Ishikawa (cell line): Measurements from ENCODE around the gene CNOT11.

ENCODE experiments used
- CEBPB ChIP-seq: IDR thresholded peaks from 2 replicates; pipeline ENCODE4 v1.6.1; 2012
- CREB1 ChIP-seq: IDR thresholded peaks from 2 replicates; pipeline ENCODE4 v1.6.1; 2012; ENCODE audit warnings: low read depth
- EGR1 ChIP-seq: IDR thresholded peaks from 2 replicates; pipeline ENCODE4 v1.6.1; 2012
- EP300 ChIP-seq: IDR thresholded peaks from 2 replicates; pipeline ENCODE4 v1.6.1; 2012; ENCODE audit warnings: borderline replicate concordance
- FOXM1 ChIP-seq: IDR thresholded peaks from 2 replicates; pipeline ENCODE4 v1.6.1; 2012; ENCODE audit warnings: low read depth, borderline replicate concordance
- MAX ChIP-seq: IDR thresholded peaks from 2 replicates; pipeline ENCODE4 v1.6.1; 2012
- NFIC ChIP-seq: IDR thresholded peaks from 2 replicates; pipeline ENCODE4 v1.6.1; 2012
- RAD21 ChIP-seq: IDR thresholded peaks from 2 replicates; pipeline ENCODE4 v1.6.1; 2012; ENCODE audit warnings: low read depth
- REST ChIP-seq: IDR thresholded peaks from 2 replicates; pipeline ENCODE4 v1.6.1; 2012; ENCODE audit warnings: low read depth, mild to moderate bottlenecking
- TAF1 ChIP-seq: IDR thresholded peaks from 2 replicates; pipeline ENCODE4 v1.6.1; 2012; ENCODE audit warnings: low read depth, mild to moderate bottlenecking
- TEAD4 ChIP-seq: IDR thresholded peaks from 2 replicates; pipeline ENCODE4 v1.6.1; 2012
- USF1 ChIP-seq: IDR thresholded peaks from 2 replicates; pipeline ENCODE4 v1.6.1; 2012
- YY1 ChIP-seq: IDR thresholded peaks from 2 replicates; pipeline ENCODE4 v1.6.1; 2012; ENCODE audit warnings: low read depth
- ZBTB7A ChIP-seq: IDR thresholded peaks from 2 replicates; pipeline ENCODE4 v1.6.1; 2012; ENCODE audit warnings: low read depth

The CNOT11 gene

GRCh38 chr2:101287303-101287702 is 34.6 kb downstream of the CNOT11 start:
- TF ChIP-seq EGR1 (no peak), TAF1 (no peak), RAD21 (no peak), CEBPB (no peak), MAX (no peak), NFIC (no peak)

- TF ChIP-seq NFIC: no peak
- TF ChIP-seq REST: no peak
- no peak for TF ChIP-seq MAX
- TF ChIP-seq USF1: no peak
- TF ChIP-seq EGR1: no peak
- no peak for TF ChIP-seq ZBTB7A
- no peak for TF ChIP-seq TEAD4
- TF ChIP-seq FOXM1: no peak
- TF ChIP-seq YY1: no peak
- TF ChIP-seq TAF1: no peak
- no peak for TF ChIP-seq EP300
- no peak for TF ChIP-seq RAD21
- no peak for TF ChIP-seq CREB1
- TF ChIP-seq CEBPB: no peak
These were observed 38.0 kb downstream of the CNOT11 start for GRCh38 chr2:101290711-101291110.

GRCh38 chr2:101291973-101292372 is 39.3 kb downstream of the CNOT11 start:
- no peak for TF ChIP-seq TAF1
- no peak for TF ChIP-seq YY1
- no peak for TF ChIP-seq EGR1
- TF ChIP-seq NFIC: no peak
- TF ChIP-seq REST: no peak
- TF ChIP-seq ZBTB7A: no peak
- TF ChIP-seq CREB1: no peak
- TF ChIP-seq RAD21: no peak
- TF ChIP-seq CEBPB: no peak
- no peak for TF ChIP-seq FOXM1
- TF ChIP-seq EP300: no peak
- no peak for TF ChIP-seq MAX

GRCh38 chr2:101293544-101293943 is 40.9 kb downstream of the CNOT11 start:
- TF ChIP-seq REST (no peak), EP300 (no peak), ZBTB7A (no peak), NFIC (no peak), YY1 (no peak), TAF1 (no peak), TEAD4 (no peak), CREB1 (no peak), EGR1 (no peak), USF1 (no peak), RAD21 (no peak), CEBPB (no peak)

GRCh38 chr2:101294861-101295260 is 42.2 kb downstream of the CNOT11 start:
- no peak for TF ChIP-seq YY1
- TF ChIP-seq RAD21: no peak
